ENCODE data around the gene GANAB.

DNA sequence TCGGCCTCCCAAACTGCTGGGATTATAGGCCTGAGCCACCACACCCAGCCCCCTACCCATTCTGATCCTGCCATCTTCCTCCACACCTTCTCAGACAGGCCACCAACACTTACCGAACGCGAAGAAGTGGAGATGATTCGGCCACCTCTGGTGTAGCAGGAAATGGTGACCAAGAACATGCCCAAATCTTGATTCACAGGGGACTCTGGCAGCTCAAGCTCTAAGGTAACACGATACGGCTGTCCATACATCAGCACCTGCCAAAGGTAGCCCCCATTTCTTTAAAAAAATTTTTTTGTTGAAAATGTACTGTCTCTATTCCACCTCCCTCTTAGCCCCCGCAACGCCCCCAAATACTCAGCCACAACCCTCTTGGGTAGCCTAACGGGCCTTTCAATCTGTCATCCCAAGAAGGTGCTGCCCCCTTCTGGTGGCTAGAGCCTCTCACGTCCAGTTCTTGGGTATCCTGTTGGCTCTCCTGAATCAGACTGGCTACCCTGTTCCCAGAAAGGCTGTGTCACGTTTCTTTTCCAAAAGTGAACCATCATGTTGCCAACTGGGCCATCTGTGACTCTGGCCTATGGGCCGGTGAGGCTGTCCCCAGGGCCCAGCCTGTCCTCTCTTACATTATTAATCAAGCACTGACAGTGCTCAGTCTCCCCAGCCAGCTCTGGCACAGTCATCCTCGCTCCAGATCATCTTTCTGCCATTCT is 48.2 kb upstream of the GANAB start:
- TF ChIP-seq CTCF (IDR thresholded peaks at IDR 0.05) (peak; percentile 64 to 85 (median 83)), EP300 (IDR thresholded peaks at IDR 0.05; ENCODE audit: low read depth) (no peak)
